Testis (tissue), 3 donors: Measurements from ENCODE around the gene CDKL5. TPM values are rescaled to one million over a fixed set of nuclear protein-coding genes. Genes with fewer than 3 reads are reported as not detected.

ENCODE experiments used
- DNase-seq: peaks from one replicate; pipeline ENCODE4 v3.0.0-alpha.2; 2019
- H3K27ac ChIP-seq, 2 donors: fragments of 200-600 bp; sonication (generic); one replicate each; pipeline ENCODE4 v1.5.1; 2019
- H3K27me3 ChIP-seq: fragments of 200-600 bp; sonication (generic); one replicate; pipeline ENCODE4 v1.5.1; 2019
- H3K36me3 ChIP-seq: fragments of 200-600 bp; sonication (generic); one replicate; pipeline ENCODE4 v1.5.1; 2017; ENCODE audit warnings: low read depth; ENCODE audit errors: missing control alignments
- H3K4me1 ChIP-seq: fragments of 200-600 bp; sonication (generic); one replicate; pipeline ENCODE4 v1.5.1; 2019
- H3K4me3 ChIP-seq, 2 donors: fragments of 200-600 bp; sonication (generic); one replicate each; pipeline ENCODE4 v1.5.1; 2017 to 2019
- H3K9me3 ChIP-seq: fragments of 200-600 bp; sonication (generic); one replicate; pipeline ENCODE4 v1.5.1; 2017
- CTCF ChIP-seq, 3 experiments: fragments of 450-650 bp in 2 of 3; fragments of 200-600 bp in 1 of 3; sonication (generic) in 1 of 3; IDR thresholded peaks; one replicate each; pipeline ENCODE4 v1.5.1; 2016 to 2019; ENCODE audit warnings: antibody characterized with exemption in 3 of 3, mild to moderate bottlenecking in 2 of 3, moderate library complexity in 1 of 3
- POLR2A ChIP-seq: fragments of 450-650 bp; IDR thresholded peaks from one replicate; pipeline ENCODE4 v1.6.1; 2017; ENCODE audit warnings: antibody characterized with exemption, mild to moderate bottlenecking, moderate library complexity
- WGBS, 2 donors: methylation state at CpG; one replicate each; pipeline ENCODE4 v1.1.5; 2018; 5-methylcytosine and 5-hydroxymethylcytosine counted together
- intact Hi-C: fragments of 100-400 bp; cut with DNase I; formaldehyde crosslinking; loops from one replicate; pipeline ENCODE4 v1.15.1; 2023; ENCODE audit warnings: low total_unique reads
- polyA plus RNA-seq: library from polyadenylated mRNA; stranded (reverse); fragments of 350-450 nt; fragmentation: Illumina TruSeq; extraction: RNeasy Lipid Tissue Mini Kit (QIAGEN cat#74804); gene quantifications from one replicate; pipeline ENCODE4 v1.2.3, GENCODE V29; 2014; ENCODE audit warnings: low read depth, low replicate concordance; ENCODE audit not compliant: insufficient read depth
- total RNA-seq, 2 donors: library from RNA; depleted of rRNA; stranded (reverse); fragments of >200 nt; gene quantifications; one replicate each; pipeline ENCODE4 v1.2.3, GENCODE V29; 2016

Gene CDKL5
- total and polyA plus RNA-seq, 3 donors from 2014 or later: 20.1 to 24.7 (median 21.1) TPM

DNA sequence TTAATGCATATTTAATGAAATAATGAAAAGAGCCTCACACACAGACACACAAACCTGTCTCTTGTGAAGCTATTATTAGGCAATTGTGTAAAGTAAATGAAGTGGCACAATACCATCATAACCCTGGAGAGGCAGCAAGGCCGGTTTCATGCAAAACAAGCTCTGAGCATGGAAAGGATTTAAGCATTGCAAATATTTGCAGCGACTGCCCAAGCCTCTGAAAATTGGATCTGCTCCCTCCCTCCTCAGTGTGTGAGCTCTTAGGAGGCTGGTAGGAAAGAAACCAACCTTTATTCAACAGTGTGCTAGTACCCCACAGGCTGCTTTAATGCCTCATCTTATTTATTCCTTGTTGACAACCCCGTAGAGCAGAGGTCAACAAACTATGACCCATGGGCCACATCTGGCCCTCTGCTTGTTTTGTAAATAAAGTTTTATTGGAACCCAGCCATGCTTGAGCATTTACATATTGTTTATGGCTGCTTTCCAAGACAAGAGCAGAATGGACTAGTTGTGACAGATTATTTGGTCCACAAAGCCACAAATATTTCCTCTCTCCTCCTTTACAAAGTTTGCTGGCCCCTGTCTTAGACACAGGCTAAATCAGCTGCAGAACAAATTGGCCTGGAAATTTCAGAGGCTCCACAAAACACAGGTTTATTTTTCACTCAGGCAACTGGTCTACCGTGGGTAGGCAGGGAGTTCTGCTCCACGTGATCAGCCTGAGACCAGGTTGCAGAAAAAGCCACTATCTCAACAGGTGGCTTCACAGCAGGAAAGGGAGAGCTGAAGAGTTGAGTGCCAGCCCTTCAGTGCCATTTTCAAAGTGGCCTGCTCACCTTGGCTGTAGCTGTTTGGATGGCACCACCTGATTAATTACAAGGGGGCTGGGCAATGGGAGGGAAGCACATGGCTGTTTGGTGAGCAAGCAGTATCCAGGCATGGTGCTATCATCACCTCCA is 229.7 kb downstream of the CDKL5 start:
- no peaks in the 10 kb centered on the region for H3K36me3 ChIP-seq
- TF ChIP-seq CTCF (IDR thresholded peaks at IDR 0.05) (no peak), POLR2A (no peak)
- 69 to 83% methylated on average over 5 of the region's 5 CpGs for WGBS, 2 donors
- no peaks in the 10 kb centered on the region for H3K27me3 ChIP-seq
- no peaks in the 10 kb centered on the region for H3K4me1 ChIP-seq
- H3K27ac ChIP-seq: no peak overlapping the region
- no peak overlapping the region for H3K4me3 ChIP-seq
- no peak for DNase-seq
- intact Hi-C loops: no loop called here
- H3K9me3 ChIP-seq: no peaks in the 10 kb centered on the region

GRCh38 chrX:18661273-18661672 is 235.9 kb downstream of the CDKL5 start:
- no peaks in the 10 kb centered on the region for H3K27me3 ChIP-seq
- no peaks in the 10 kb centered on the region for H3K4me1 ChIP-seq
- H3K9me3 ChIP-seq: no peaks in the 10 kb centered on the region
- no peak for DNase-seq
- no peaks in the 10 kb centered on the region for H3K36me3 ChIP-seq
- H3K27ac ChIP-seq: no peak overlapping the region
- intact Hi-C loops: no loop called here
- no peak overlapping the region for H3K4me3 ChIP-seq
- WGBS, 2 donors: 82% methylated on average over 6 of the region's 12 CpGs; no CpG with 5 or more reads in 1 of the 2 donors
- no peak for TF ChIP-seq POLR2A
- TF ChIP-seq CTCF (IDR thresholded peaks at IDR 0.05): no peak

- no peak for TF ChIP-seq POLR2A
- no peaks in the 10 kb centered on the region for H3K9me3 ChIP-seq
- H3K4me3 ChIP-seq: no peak overlapping the region
- H3K27ac ChIP-seq: no peak overlapping the region
- intact Hi-C loops: no loop called here
- H3K36me3 ChIP-seq: no peaks in the 10 kb centered on the region
- whole genome bisulfite sequencing, 2 donors: 87 to 88% methylated on average over 7 to 8 of the region's 8 CpGs
- no peaks in the 10 kb centered on the region for H3K4me1 ChIP-seq
- DNase-seq: no peak
- H3K27me3 ChIP-seq: no peaks in the 10 kb centered on the region
Measured at GRCh38 chrX:18664947-18665346, 239.5 kb downstream of the CDKL5 start.

GRCh38 chrX:18666614-18667013 is 241.2 kb downstream of the CDKL5 start:
- H3K4me1 ChIP-seq: no peaks in the 10 kb centered on the region
- no peaks in the 10 kb centered on the region for H3K27me3 ChIP-seq
- TF ChIP-seq POLR2A (no peak), CTCF (IDR thresholded peaks at IDR 0.05) (no peak)
- DNase-seq: no peak
- WGBS, 2 donors: 90 to 100% methylated on average over 5 to 14 of the region's 15 CpGs
- no peaks in the 10 kb centered on the region for H3K9me3 ChIP-seq
- no peak overlapping the region for H3K4me3 ChIP-seq
- intact Hi-C loops: no loop called here
- H3K36me3 ChIP-seq: no peaks in the 10 kb centered on the region
- no peak overlapping the region for H3K27ac ChIP-seq

DNA sequence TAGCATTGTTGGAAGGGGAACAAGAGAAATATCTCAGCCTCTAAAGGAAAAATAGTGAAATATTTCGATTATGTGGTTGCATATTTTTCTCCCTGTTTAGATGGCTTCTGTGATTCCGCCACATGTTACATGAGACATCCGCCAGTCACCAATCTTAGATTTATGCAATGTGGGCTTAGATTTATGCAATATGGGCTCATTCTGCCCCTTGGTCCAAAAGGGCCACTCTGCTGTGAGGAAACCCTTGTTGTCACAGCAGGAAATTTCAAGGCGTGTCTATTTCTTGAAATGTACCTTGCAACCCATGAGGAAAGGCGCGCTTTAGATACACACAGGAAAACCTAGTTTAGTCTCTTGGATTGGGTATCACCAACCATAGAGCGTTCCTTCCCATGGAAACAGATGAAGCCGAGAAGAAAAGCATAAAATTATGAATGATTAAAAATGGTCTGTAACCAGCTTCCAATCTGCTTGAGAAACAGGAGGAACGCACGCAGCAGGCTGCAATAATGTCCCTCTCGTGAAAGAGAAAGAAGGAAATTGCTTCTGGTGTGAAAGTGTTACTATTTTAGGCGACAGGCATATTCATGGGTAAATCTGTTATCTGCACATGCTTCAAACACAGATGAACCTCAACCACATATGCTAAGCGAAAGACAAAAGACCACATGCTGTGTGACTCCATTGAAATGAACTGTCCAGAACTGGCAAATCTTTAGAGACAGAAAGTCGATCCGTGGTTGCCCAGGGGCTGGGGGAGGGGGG is 242.8 kb downstream of the CDKL5 start:
- WGBS, 2 donors: 81 to 84% methylated on average over 15 of the region's 15 CpGs
- no peak for TF ChIP-seq POLR2A
- no peaks in the 10 kb centered on the region for H3K4me1 ChIP-seq
- no peaks in the 10 kb centered on the region for H3K9me3 ChIP-seq
- no peak for DNase-seq
- intact Hi-C loops: no loop called here
- no peak overlapping the region for H3K27ac ChIP-seq
- H3K27me3 ChIP-seq: no peaks in the 10 kb centered on the region
- no peak overlapping the region for H3K4me3 ChIP-seq
- no peaks in the 10 kb centered on the region for H3K36me3 ChIP-seq
